ENCODE results near the gene KLHL14. TPM values are rescaled to one million over a fixed set of nuclear protein-coding genes. Genes with fewer than 3 reads are reported as not detected.

Gene KLHL14, protein sequence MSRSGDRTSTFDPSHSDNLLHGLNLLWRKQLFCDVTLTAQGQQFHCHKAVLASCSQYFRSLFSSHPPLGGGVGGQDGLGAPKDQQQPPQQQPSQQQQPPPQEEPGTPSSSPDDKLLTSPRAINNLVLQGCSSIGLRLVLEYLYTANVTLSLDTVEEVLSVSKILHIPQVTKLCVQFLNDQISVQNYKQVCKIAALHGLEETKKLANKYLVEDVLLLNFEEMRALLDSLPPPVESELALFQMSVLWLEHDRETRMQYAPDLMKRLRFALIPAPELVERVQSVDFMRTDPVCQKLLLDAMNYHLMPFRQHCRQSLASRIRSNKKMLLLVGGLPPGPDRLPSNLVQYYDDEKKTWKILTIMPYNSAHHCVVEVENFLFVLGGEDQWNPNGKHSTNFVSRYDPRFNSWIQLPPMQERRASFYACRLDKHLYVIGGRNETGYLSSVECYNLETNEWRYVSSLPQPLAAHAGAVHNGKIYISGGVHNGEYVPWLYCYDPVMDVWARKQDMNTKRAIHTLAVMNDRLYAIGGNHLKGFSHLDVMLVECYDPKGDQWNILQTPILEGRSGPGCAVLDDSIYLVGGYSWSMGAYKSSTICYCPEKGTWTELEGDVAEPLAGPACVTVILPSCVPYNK
- not detected in 2 replicates for total RNA-seq

DNA sequence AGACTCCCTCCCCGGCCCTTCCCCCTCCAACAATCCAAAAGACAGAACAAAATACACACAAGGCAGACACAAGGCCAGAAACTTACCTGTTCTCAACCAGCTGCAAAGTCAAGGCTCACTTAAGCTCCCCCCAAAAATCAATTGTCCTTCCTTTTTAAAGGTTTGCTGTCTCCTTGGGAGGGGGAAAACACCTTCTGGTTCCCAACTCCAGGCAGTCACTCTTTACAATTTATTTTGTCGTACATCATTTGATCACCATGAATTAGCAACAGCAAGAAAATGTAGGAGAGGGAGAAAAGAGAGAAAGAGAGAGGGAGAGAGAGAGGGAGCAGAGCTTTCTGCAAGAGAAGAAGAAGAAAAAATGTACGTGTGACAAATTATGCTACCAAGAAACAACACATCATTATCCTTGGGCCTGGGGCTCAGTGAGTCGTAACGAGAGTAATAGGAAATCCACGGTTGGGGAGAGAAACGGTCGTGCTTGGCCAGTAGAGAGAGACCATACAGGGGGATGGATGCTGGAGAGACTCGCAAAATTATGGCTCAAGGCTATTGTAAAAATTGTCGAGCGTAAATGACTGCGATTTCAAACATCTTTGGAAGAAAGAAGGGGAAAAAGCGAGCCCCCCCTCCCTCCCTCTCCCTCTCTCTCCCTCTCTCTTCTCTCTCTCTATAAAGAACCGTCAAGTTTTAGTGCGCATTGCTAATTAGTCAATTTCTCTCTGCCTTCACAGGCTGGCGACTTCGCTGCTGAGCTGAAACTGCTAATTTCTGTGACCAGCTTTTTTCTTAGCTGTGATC, at the start of gene KLHL14:
Gene KLHL14 (minus strand): TSS at position 443 of the 801 bp plus-strand sequence. CDS start 2,432 bp downstream, outside the sequence.

Small RNA genes lying within 50 kb of the gene (small RNA-seq; reads per million reads assigned to genes)
- not detected for gene AC012123.2 (ENCODE audit: low replicate concordance)
